Tibial nerve (tissue), 3 donors: ENCODE measurements around the gene TOX2.

Experiments used
- CTCF ChIP-seq, 5 experiments: fragments of 200-600 bp in 3 of 5; fragments of 450-650 bp in 2 of 5; sonication (generic) in 3 of 5; IDR thresholded peaks; one replicate each; pipeline ENCODE4 v1.5.1; 2016 to 2019; ENCODE audit warnings: antibody characterized with exemption in 5 of 5, mild to moderate bottlenecking in 3 of 5, moderate library complexity in 2 of 5
- POLR2A ChIP-seq, 2 donors: fragments of 450-650 bp; IDR thresholded peaks; one replicate each; pipeline ENCODE4 v1.6.1; 2017; ENCODE audit warnings: antibody characterized with exemption in 2 of 2, mild to moderate bottlenecking in 2 of 2, moderate library complexity in 2 of 2

GRCh38 chr20:44084891-44085290 is 170.2 kb downstream of the TOX2 start:
- TF ChIP-seq CTCF (IDR thresholded peaks at IDR 0.05) = no peak
- no peak for TF ChIP-seq POLR2A (IDR thresholded peaks at IDR 0.05)
